Motor neuron (in vitro differentiated cells): ENCODE measurements around the gene GALK2. TPM values are rescaled to one million over a fixed set of nuclear protein-coding genes. Genes with fewer than 3 reads are reported as not detected.
"Not testable (repeated sequence)": the region's sequence is repeated elsewhere in the genome, so short reads cannot be mapped to it uniquely, and the experiment has no call there.

Source experiments
- ATAC-seq, 8 experiments: fragments of 200-7000 bp; cut with Tn5 transposase; replicated peaks in 6 of 8; 2 replicates each; pipeline ENCODE4 v1.8.0; 2021; ENCODE audit warnings: mild to moderate bottlenecking in 8 of 8, moderate library complexity in 8 of 8
- H3K27ac ChIP-seq, 2 donors: fragments of 250-450 bp; sonication (Bioruptor Pico); 2 replicates each; pipeline ENCODE4 v1.9.0; 2021; ENCODE audit warnings: antibody characterized with exemption in 2 of 2, mild to moderate bottlenecking in 2 of 2, moderate library complexity in 1 of 2
- H3K4me1 ChIP-seq, 2 donors: fragments of 250-450 bp; sonication (Bioruptor Pico); replicated peaks in 1 of 2; 2 replicates each; pipeline ENCODE4 v1.6.1; 2021; ENCODE audit warnings: antibody characterized with exemption in 2 of 2, mild to moderate bottlenecking in 2 of 2, moderate library complexity in 1 of 2
- H3K4me3 ChIP-seq, 5 donors: fragments of 250-450 bp; sonication (Bioruptor Pico); 2 replicates each; pipeline ENCODE4 v1.9.0; 2021; ENCODE audit warnings: antibody characterized with exemption in 5 of 5, mild to moderate bottlenecking in 5 of 5, moderate library complexity in 4 of 5
- WGBS, 10 experiments: fragments of 450-650 bp; shearing (Covaris generic); methylation state at CpG; one replicate each; pipeline ENCODE4 v1.0.0; 2022; 5-methylcytosine and 5-hydroxymethylcytosine counted together
- in situ Hi-C, 9 experiments: fragments of 400-800 bp; cut with MboI; loops; one replicate each; pipeline ENCODE4 v1.15.0; 2021; ENCODE audit warnings: low sequenced_read_pairs in 9 of 9, low pct_unique_long_range_greater_than_20kb in 2 of 9; ENCODE audit not compliant: unreplicated experiment in 9 of 9
- total RNA-seq, 8 experiments: library from RNA; unstranded; fragments of 300-600 nt; gene quantifications; 2 replicates each; pipeline versions ENCODE4 v1.2.3 to v1.2.4, GENCODE V29; 2022

Gene GALK2
- total RNA-seq, 8 experiments from 2014 or later: 16.5 to 36.3 (median 25.8) TPM

GRCh38 chr15:49236869-49237268 is 66.8 kb downstream of the GALK2 start:
- Histone ChIP-seq H3K4me1 (peaks cover 0 to 5% of the 10 kb centered on the region in 2 donors), H3K4me3 (no peak overlapping the region), H3K27ac (no peak overlapping the region)
- in situ Hi-C loops: loop anchor here in 4 of 9 experiments (25.0 kb wide), 3 partner anchors 175 to 900 kb away; partner anchors contain the start of gene FGF7 (in 2 of the 4)
- no peak for ATAC-seq

DNA sequence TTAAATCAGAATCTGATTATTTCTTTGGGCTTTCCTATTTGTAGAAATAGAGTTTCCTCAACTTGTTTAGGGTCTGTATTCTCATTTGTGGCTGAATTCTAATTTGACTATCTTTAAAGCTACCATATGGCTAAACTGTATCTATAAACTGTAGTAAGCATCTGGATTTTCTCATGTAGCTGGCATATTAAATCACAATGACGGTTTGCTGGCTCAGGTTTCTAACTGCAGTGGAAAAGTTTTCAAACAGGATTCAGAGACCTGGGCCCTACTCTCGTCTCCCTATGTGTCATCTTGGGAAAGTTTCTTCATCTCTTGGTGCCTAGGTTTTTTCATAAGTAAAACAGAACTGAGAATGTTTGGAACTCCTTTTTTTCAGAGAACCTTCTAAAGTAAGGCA is 68.3 kb downstream of the GALK2 start:
- Histone ChIP-seq H3K4me1 (peaks cover 0 to 5% of the 10 kb centered on the region in 2 donors), H3K4me3 (no peak overlapping the region), H3K27ac (no peak overlapping the region)
- ATAC-seq: peak in 1 of 8 experiments; percentile 30
- WGBS, 10 experiments: 17 to 92% (median 50%) methylated on average over 1 to 2 of the region's 2 CpGs; no CpG with 5 or more reads in 5 of the 10 experiments
- in situ Hi-C loops: loop anchor here in 4 of 9 experiments (25.0 kb wide), 3 partner anchors 174 to 899 kb away; partner anchors contain the start of gene FGF7 (in 2 of the 4)

DNA sequence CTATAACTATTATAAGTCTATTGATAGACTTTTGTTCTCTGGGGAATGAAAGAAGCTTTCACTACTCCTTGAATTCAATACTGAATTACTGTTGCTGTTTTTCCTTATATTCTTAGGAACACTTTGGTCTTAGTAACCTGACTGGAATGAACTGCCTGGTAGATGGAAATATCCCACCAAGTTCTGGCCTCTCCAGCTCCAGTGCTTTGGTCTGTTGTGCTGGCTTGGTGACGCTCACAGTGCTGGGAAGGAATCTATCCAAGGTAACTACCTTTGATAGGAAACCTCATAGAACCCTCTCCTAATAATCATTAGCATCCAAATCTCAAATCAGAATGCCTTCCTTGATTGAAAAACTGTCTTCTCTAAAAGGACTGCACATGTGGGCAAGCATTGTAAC is 69.1 kb downstream of the GALK2 start:
- WGBS, 10 experiments: 100% methylated on average over 1 of the region's 1 CpG; no CpG with 5 or more reads in 7 of the 10 experiments
- in situ Hi-C loops: loop anchor here in 4 of 9 experiments (25.0 kb wide), 3 partner anchors 173 to 898 kb away; partner anchors contain the start of gene FGF7 (in 2 of the 4)

GRCh38 chr15:49242820-49243219 is 72.8 kb downstream of the GALK2 start:
- WGBS, 10 experiments: 20 to 95% (median 83%) methylated on average over 2 of the region's 2 CpGs; no CpG with 5 or more reads in 4 of the 10 experiments
- Histone ChIP-seq H3K4me1 (no peaks in the 10 kb centered on the region), H3K4me3 (no peak overlapping the region), H3K27ac (no peak overlapping the region)
- peak in 3 of 8 experiments; percentile 58 to 98 (median 98) for ATAC-seq
- in situ Hi-C loops: loop anchor here in 4 of 9 experiments (25.0 kb wide), 3 partner anchors 169 to 894 kb away; partner anchors contain the start of gene FGF7 (in 2 of the 4)

More for the DNA sequence above, 69.1 kb downstream of the GALK2 start:
- no peak overlapping the region for H3K27ac ChIP-seq
- H3K4me1 ChIP-seq: peaks cover 0 to 5% of the 10 kb centered on the region in 2 donors
- ATAC-seq: no peak
- no peak overlapping the region for H3K4me3 ChIP-seq

- in situ Hi-C loops: loop anchor here in 4 of 9 experiments (25.0 kb wide), 3 partner anchors 165 to 890 kb away; partner anchors contain the start of gene FGF7 (in 2 of the 4)
- H3K27ac ChIP-seq: no peak overlapping the region
- no peak for ATAC-seq
Observed at GRCh38 chr15:49247556-49248110, 77.6 kb downstream of the GALK2 start.

DNA sequence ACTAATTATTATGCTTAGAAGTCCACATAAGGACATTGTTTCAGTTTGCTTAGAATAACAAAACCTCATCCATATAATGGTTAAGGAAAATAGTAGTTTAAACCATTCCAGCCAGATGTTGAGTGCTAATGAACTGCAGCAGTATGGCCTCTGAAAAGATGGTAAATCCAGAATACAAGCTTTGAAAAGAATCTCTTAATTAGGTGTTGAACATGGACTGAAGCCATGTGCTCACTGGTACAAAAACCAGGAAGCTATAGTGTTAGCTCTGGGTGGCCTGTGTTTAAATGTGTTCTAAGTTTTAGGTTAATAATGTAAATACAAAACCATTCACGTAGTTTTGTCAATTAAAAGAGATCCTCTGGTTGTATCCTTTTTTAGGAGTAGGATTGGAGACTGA is 78.2 kb downstream of the GALK2 start:
- in situ Hi-C loops: loop anchor here in 4 of 9 experiments (25.0 kb wide), 3 partner anchors 164 to 889 kb away; partner anchors contain the start of gene FGF7 (in 2 of the 4)

More at GRCh38 chr15:49247556-49248110, 77.6 kb downstream of the GALK2 start:
- Histone ChIP-seq H3K4me3 (no peak overlapping the region), H3K4me1 (no peaks in the 10 kb centered on the region)

DNA sequence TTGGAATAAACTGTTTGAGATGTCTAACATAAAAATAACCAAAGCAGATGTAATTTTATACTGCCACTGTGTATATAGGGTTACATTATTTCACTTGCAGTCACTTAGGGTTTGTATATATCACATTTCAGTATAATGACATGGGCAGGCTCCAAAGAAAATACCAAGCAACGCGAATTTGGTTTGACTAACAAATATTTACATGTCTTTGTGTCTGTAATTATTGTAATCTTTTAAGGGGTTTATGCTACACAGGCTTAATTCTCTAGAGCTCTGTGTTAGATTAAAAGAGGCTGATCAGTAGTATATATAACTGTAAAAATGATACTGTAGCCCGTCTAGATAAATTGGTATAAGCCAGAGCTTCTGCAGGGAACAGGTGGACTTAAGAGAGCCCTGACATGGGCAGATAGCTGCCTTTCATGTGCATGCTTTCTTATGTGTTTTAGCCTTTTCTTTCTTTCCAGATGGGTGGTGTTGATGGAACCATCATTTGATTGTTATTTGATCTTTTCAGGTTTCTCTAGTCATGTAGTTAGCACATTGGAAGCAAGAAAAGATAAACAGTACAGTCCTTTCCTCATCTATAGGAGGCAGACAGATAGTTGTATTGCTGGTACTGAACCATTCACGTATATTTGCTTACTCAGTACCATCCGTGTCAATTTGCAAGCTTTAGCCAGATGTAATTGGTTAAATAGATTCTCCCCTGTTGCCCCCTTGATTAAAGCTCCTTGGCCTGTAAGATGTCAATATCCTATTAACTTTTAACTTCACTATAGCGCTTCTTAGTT is 86.1 kb downstream of the GALK2 start:
- Histone ChIP-seq H3K27ac (no peak overlapping the region), H3K4me3 (no peak overlapping the region), H3K4me1 (no peaks in the 10 kb centered on the region)
- in situ Hi-C loops: no loop called here
- ATAC-seq: no peak
- 40 to 100% (median 84%) methylated on average over 1 to 5 of the region's 6 CpGs for WGBS, 10 experiments

More for the DNA sequence above, 78.2 kb downstream of the GALK2 start:
- no peak overlapping the region for H3K4me3 ChIP-seq
- H3K27ac ChIP-seq: no peak overlapping the region
- ATAC-seq: no peak
- WGBS, 10 experiments: 20 to 100% (median 86%) methylated on average over 1 of the region's 1 CpG; no CpG with 5 or more reads in 3 of the 10 experiments
- H3K4me1 ChIP-seq: no peaks in the 10 kb centered on the region

- WGBS, 10 experiments: 92 to 100% (median 98%) methylated on average over 3 to 10 of the region's 12 CpGs; no CpG with 5 or more reads in 7 of the 10 experiments
- H3K27ac ChIP-seq, ATAC-seq, in situ Hi-C loops, H3K4me1 ChIP-seq, H3K4me3 ChIP-seq: not testable (repeated sequence)
Observed at GRCh38 chr15:49265117-49265516, 95.1 kb downstream of the GALK2 start.

- ATAC-seq: no peak
- in situ Hi-C loops: no loop called here
- WGBS, 10 experiments: 80 to 100% (median 94%) methylated on average over 1 to 3 of the region's 3 CpGs; no CpG with 5 or more reads in 3 of the 10 experiments
Observed at GRCh38 chr15:49265911-49266310, 95.9 kb downstream of the GALK2 start.

DNA sequence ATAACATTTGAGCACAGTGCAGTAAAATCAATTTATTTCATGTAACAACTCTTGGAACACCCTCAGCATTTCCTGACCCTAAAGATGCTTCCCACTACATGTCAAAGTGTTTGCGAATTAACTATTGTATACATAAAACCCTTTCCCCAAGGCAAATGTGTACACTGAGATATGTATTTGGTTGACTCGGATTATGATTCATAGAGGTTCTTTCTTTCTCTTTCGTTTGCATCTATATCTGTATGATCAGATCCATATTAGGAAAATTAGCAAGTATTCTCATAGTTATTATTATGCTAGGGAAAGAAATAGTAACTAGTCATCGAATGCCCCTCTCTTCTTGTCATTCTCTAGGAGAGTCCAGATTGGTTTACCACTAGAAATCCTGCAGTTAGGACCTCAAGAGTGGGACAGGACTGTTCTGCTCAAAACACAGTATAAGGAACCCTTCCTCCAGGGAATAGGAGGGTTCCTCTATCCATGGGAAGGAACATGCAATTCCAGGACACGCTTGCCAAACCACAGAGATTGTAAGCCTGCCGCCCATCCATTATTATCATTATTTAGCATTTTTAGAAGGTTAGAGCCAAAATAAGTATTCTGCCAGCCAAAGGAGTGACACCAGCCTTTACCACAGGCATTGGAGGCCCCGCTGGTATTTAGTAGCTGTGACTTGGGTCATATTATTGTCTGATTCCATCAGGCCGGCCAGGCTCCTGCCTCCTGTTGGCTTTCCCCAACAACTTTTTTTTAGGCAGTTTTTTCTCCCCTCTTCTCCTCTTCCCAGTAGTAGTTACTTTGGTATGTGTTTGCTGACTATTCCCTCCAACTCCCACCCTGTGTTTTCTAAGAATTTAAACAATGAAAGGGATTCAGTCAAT is 100.7 kb downstream of the GALK2 start:
- Histone ChIP-seq H3K4me3 (no peak overlapping the region), H3K27ac (no peak overlapping the region), H3K4me1 (no peaks in the 10 kb centered on the region)
- ATAC-seq: peak in 3 of 8 experiments; percentile 76 to 83 (median 80)
- WGBS, 10 experiments: 3 to 94% (median 81%) methylated on average over 3 to 7 of the region's 8 CpGs; no CpG with 5 or more reads in 1 of the 10 experiments
- in situ Hi-C loops: no loop called here

More at GRCh38 chr15:49265911-49266310, 95.9 kb downstream of the GALK2 start:
- Histone ChIP-seq H3K27ac (no peak overlapping the region), H3K4me3 (no peak overlapping the region), H3K4me1 (no peaks in the 10 kb centered on the region)

GRCh38 chr15:49273734-49274318 is 103.8 kb downstream of the GALK2 start:
- Histone ChIP-seq H3K27ac (no peak overlapping the region), H3K4me1 (no peaks in the 10 kb centered on the region), H3K4me3 (no peak overlapping the region)
- ATAC-seq: peak in 2 of 8 experiments; percentile 6
- 20 to 100% (median 55%) methylated on average over 1 to 2 of the region's 2 CpGs; no CpG with 5 or more reads in 3 of the 10 experiments for WGBS, 10 experiments
- in situ Hi-C loops: no loop called here

- no peak for ATAC-seq
- Histone ChIP-seq H3K4me3 (no peak overlapping the region), H3K27ac (no peak overlapping the region), H3K4me1 (no peaks in the 10 kb centered on the region)
- in situ Hi-C loops: loop anchor here in 1 of 9 experiments (25.0 kb wide), 1 partner anchor 134 kb away; the partner anchor contains the start of gene FGF7
- WGBS, 10 experiments: 77 to 100% (median 98%) methylated on average over 2 to 4 of the region's 5 CpGs; no CpG with 5 or more reads in 4 of the 10 experiments
Observed at GRCh38 chr15:49278751-49279150, 108.7 kb downstream of the GALK2 start.
